Measurements from ENCODE around the gene STOML1.

The STOML1 gene, protein sequence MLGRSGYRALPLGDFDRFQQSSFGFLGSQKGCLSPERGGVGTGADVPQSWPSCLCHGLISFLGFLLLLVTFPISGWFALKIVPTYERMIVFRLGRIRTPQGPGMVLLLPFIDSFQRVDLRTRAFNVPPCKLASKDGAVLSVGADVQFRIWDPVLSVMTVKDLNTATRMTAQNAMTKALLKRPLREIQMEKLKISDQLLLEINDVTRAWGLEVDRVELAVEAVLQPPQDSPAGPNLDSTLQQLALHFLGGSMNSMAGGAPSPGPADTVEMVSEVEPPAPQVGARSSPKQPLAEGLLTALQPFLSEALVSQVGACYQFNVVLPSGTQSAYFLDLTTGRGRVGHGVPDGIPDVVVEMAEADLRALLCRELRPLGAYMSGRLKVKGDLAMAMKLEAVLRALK

DNA sequence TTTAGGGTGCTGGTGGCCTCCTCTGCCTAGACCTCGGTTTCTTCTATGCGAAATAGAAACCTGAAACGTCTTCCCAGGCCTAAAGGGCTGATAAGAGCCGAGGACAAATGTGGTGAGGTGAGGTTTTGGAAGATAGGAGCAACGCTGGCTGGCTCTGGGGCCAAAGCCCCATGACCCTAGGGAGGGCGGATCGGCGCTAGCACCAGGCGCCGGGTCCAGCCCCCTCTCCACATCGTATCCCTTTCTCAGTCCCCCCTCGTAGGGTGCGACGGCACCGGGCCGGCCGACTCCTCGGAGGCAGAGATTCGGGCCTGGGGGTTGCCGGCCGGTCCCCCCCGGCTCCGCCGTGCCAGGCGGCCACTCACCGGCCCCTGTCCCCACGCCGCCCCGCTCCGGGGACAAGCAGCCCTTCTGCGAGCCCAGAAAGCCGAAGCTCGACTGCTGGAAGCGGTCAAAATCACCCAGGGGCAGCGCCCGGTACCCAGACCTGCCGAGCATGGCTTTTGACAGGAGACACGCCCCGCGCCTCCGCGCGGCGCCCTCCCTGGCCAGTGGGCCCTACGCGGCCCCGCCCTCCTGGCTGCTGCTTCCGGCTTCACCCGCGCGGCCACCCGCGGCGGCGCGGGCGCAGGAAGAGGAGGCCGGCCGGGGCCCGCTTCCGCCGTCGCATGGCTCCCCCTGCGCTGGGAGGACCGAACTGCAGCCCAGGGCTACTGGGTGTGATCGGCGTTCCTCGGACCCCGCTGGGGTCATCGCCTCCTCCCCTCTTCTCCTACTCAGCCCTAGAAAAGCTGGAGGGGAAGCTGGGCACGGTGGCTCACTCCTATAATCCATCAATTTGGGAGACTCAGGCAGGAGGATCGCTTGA lies at the start of gene STOML1:
TSS of gene STOML1 (minus strand) at position 570 of the 868 bp plus-strand sequence. CDS start at position 498, 72 bp downstream.
- DNase-seq = peak; percentile 98

DNA sequence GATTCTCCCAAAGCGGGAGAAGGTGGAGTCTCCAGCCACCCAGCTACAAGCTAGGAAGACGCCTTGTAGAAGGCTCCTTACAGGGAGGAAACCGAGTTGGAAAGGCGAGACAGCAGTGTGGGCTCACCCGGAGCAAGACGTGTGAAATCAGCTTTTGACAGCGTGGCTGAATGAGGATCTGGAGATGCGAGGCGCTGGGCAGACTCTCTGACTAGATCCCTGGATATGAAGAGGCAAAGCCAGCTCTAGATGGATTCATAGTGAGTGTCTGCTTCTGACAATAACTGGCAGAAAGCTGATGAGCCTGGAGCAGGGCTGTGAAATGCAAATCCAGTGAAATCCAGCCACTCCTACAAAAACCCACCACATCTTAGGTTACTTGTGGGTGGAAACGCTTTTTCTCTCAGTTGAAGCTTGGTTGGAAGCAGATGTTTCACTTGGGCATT lies 49.2 kb upstream of the STOML1 start:
- DNase-seq = no peak

- no peak for DNase-seq
Observed at GRCh38 chr15:74040109-74040850, 48.2 kb upstream of the STOML1 start.

DNA sequence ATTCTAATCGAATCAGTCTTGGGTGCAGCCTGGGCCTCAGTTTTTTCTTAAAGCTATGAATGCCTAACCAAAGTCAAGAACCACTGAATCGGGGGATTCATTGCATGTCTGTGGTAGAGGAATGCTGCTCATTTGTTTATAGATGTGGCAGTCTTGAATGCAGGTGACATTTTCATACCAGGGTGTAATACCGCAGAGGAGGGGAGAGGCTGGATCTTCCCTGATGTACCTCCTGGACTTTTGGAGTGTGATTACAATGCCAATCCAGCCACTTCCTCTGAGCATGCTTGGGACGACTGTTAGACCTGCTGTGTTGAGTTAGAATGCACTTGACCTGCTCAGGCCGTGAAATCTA lies 47.5 kb upstream of the STOML1 start:
- no peak for DNase-seq

- no peak for DNase-seq
Observed at GRCh38 chr15:74038707-74039655, 46.9 kb upstream of the STOML1 start.

DNA sequence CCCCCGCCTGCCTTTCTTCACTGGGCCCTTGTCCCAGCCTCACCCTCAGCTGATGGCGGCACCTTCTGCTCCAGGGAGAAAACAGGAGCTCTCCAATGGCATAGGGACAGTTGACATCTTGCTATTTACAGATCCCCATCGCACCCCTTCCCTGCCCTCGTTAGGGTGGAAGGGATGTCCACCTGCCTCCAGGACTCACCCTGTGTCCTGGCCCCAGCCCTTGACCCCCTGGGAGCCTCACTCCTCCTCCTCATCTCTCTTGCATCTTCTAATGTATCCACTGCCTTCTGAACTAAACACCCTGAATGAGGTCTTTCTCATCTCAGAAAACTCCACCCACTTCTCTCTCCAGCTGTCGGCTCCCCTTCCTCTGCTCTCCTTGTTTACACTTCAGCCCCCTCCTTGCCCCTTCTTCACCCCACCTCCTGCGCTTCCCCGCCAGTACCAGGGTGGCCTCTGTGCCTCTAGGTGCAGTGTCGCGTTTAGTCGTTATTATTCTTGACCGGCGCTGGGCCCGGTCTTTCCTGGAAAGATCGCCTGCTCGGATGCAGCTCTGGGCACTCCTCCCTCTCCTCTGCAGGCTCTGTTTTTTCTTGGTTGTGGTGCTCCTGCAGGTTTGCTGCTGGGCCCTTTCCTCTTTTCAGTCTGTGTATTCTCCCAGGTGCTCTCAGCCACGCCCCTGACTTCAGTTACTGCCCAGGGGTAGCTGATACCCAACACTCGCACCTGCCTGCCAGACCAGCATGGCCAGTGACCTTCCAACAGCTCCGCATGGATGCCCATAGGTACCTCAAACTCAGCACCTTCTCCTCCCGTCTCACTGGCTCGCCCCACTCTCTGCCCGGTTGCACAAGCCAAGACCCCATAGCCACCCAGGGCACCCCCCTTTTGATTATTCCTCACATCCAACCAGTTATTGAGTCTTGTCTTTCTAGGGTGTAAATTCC lies 45.3 kb upstream of the STOML1 start:
- no peak for DNase-seq

GRCh38 chr15:74036271-74037170 lies 44.4 kb upstream of the STOML1 start:
- DNase-seq = no peak

GRCh38 chr15:74035121-74036017 lies 43.3 kb upstream of the STOML1 start:
- DNase-seq = no peak

- no peak for DNase-seq
Observed at GRCh38 chr15:74034206-74034755, 42.2 kb upstream of the STOML1 start.

DNA sequence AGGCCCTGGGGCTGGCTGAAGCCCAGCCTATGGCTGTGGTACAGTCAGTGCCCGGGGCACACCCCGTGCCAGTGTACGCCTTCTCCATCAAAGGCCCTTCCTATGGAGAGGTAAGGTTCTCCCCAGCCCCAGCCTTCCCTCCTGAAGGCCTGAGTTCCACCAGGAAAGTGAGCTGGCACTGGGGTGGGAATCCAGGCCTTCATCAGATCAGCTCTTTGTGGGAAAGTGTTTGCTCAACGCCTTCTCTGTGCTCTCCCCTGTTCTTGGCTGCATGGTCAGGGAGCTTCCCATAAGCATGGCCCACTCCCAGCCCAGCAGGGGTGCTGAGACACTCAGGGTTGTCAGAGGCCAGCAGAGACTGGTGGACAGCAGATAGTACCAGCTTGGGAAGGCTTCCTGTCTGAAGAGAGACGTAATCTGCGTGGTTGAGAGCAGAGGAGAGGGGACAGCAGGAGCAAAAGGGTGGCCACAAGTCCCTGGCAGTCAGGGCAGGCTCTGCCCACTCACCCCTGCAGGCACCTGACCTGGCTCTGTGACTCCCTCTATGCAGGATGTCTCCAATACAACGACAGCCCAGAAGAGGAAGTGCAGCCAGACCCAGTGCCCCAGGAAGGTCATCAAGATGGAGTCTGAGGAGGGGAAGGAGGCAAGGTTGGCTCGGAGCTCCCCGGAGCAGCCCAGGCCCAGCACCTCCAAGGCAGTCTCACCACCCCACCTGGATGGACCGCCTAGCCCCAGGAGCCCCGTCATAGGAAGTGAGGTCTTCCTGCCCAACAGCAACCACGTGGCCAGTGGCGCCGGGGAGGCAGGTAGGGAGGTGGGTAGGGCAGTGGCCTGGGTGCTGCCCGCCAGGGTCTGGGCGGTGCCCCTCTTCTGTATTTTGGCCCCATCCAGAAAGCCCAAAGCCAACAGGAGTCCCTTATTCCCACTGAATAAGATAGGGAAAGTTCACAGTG lies 40.8 kb upstream of the STOML1 start:
- DNase-seq = no peak

DNA sequence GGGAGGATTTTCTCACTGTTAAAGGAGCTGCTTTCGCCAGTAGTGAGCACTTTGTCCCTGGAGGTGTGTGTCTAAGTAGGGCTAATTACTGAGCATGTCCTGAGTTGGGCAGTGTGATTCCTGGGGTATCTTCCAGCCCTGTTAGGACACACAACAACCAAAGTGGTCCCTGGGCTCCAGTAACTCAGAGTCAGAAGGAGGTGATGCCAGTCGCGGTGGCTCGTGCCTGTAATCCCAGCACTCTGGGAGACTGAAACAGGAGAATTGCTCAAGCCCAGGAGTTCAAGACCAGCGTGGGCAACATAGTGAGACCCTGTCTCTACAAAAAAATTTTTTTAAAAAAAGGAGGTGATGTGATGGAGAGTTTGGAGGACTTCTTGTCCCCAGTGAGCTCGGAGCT lies 40.0 kb upstream of the STOML1 start:
- no peak for DNase-seq

GRCh38 chr15:74028646-74029045 lies 36.6 kb upstream of the STOML1 start:
- no peak for DNase-seq

DNA sequence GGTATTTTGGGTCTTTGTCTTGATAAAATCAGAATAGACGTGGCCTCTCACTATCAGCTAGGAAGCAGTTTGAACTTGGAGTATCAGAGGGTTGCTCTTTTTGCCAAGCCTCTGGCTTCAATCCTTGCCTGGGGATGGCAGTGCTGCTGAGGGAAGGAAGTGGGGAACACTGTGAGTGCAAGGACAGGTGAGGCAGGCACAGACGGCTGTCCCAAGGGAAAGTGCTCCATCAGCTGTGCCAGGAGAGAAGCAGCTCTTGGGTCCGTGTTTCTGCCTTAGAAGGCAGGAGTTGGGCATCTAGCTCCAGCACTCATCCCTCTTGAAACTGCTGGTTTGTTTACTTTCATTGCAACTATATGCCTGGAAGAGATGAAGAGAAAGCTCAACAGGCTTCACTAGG lies 35.6 kb upstream of the STOML1 start:
- DNase-seq = no peak

GRCh38 chr15:74025436-74025835 lies 33.3 kb upstream of the STOML1 start:
- DNase-seq = no peak

DNA sequence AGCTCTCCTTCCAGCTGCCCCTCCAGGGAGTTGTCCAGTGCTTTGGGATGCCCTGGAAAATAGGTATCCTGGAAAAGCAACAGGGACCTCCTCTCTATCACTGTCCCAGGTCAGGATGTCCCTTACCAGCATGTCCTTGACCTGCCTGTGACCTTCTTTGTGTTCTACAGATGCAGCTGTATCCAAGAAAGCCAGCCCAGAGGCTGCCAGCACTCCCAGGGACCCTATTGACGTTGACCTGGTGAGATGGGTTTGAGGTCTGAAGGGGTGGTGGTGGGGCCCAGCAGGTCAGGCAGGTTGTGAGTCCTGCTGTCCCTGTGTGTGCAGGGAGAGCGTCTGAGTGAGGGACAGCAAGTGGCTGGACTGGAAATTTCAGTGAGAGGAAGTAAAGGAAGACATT lies 32.6 kb upstream of the STOML1 start:
- DNase-seq = no peak

- DNase-seq = no peak
Observed at GRCh38 chr15:74022706-74023470, 30.8 kb upstream of the STOML1 start.
